GM21528 (cell line): ENCODE results near the gene HBA1.
"Not testable (repeated sequence)": the region's sequence is repeated elsewhere in the genome, so short reads cannot be mapped to it uniquely, and the experiment has no call there.

Experiments
- ATAC-seq: cut with Tn5 transposase; IDR thresholded peaks from one replicate; pipeline ENCODE4 v1.9.1; 2021; ENCODE audit warnings: mild to moderate bottlenecking, moderate library complexity; ENCODE audit not compliant: unreplicated experiment, low FRiP score

The HBA1 gene

DNA sequence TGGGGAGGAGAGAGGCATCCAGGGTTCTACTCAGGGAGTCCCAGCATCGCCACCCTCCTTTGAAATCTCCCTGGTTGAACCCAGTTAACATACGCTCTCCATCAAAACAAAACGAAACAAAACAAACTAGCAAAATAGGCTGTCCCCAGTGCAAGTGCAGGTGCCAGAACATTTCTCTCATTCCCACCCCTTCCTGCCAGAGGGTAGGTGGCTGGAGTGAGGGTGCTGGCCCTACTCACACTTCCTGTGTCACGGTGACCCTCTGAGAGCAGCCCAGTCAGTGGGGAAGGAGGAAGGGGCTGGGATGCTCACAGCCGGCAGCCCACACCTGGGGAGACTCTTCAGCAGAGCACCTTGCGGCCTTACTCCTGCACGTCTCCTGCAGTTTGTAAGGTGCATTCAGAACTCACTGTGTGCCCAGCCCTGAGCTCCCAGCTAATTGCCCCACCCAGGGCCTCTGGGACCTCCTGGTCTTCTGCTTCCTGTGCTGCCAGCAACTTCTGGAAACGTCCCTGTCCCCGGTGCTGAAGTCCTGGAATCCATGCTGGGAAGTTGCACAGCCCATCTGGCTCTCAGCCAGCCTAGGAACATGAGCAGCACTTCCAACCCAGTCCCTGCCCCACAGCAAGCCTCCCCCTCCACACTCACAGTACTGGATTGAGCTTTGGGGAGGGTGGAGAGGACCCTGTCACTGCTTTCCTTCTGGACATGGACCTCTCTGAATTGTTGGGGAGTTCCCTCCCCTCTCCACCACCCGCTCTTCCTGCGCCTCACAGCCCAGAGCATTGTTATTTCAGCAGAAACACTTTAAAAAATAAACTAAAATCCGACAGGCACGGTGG lies 2.3 kb upstream of the HBA1 start:
- not testable (repeated sequence) for ATAC-seq

DNA sequence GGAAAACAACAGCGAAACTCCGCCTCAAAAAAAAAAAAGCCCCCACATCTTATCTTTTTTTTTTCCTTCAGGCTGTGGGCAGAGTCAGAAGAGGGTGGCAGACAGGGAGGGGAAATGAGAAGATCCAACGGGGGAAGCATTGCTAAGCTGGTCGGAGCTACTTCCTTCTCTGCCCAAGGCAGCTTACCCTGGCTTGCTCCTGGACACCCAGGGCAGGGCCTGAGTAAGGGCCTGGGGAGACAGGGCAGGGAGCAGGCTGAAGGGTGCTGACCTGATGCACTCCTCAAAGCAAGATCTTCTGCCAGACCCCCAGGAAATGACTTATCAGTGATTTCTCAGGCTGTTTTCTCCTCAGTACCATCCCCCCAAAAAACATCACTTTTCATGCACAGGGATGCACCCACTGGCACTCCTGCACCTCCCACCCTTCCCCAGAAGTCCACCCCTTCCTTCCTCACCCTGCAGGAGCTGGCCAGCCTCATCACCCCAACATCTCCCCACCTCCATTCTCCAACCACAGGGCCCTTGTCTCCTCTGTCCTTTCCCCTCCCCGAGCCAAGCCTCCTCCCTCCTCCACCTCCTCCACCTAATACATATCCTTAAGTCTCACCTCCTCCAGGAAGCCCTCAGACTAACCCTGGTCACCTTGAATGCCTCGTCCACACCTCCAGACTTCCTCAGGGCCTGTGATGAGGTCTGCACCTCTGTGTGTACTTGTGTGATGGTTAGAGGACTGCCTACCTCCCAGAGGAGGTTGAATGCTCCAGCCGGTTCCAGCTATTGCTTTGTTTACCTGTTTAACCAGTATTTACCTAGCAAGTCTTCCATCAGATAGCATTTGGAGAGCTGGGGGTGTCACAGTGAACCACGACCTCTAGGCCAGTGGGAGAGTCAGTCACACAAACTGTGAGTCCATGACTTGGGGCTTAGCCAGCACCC lies 1.2 kb upstream of the HBA1 start:
- no peak for ATAC-seq

DNA sequence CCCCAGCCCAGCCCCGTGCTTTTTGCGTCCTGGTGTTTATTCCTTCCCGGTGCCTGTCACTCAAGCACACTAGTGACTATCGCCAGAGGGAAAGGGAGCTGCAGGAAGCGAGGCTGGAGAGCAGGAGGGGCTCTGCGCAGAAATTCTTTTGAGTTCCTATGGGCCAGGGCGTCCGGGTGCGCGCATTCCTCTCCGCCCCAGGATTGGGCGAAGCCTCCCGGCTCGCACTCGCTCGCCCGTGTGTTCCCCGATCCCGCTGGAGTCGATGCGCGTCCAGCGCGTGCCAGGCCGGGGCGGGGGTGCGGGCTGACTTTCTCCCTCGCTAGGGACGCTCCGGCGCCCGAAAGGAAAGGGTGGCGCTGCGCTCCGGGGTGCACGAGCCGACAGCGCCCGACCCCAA lies 474 bp upstream of the HBA1 start:
- ATAC-seq = not testable (repeated sequence)

DNA sequence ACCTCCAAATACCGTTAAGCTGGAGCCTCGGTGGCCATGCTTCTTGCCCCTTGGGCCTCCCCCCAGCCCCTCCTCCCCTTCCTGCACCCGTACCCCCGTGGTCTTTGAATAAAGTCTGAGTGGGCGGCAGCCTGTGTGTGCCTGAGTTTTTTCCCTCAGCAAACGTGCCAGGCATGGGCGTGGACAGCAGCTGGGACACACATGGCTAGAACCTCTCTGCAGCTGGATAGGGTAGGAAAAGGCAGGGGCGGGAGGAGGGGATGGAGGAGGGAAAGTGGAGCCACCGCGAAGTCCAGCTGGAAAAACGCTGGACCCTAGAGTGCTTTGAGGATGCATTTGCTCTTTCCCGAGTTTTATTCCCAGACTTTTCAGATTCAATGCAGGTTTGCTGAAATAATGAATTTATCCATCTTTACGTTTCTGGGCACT lies 928 bp downstream of the HBA1 start:
- ATAC-seq = no peak

DNA sequence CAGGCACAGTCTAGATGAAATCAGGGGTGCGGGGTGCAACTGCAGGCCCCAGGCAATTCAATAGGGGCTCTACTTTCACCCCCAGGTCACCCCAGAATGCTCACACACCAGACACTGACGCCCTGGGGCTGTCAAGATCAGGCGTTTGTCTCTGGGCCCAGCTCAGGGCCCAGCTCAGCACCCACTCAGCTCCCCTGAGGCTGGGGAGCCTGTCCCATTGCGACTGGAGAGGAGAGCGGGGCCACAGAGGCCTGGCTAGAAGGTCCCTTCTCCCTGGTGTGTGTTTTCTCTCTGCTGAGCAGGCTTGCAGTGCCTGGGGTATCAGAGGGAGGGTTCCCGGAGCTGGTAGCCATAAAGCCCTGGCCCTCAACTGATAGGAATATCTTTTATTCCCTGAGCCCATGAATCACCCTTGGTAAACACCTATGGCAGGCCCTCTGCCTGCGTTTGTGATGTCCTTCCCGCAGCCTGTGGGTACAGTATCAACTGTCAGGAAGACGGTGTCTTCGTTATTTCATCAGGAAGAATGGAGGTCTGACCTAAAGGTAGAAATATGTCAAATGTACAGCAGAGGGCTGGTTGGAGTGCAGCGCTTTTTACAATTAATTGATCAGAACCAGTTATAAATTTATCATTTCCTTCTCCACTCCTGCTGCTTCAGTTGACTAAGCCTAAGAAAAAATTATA lies 1.6 kb downstream of the HBA1 start:
- no peak for ATAC-seq

DNA sequence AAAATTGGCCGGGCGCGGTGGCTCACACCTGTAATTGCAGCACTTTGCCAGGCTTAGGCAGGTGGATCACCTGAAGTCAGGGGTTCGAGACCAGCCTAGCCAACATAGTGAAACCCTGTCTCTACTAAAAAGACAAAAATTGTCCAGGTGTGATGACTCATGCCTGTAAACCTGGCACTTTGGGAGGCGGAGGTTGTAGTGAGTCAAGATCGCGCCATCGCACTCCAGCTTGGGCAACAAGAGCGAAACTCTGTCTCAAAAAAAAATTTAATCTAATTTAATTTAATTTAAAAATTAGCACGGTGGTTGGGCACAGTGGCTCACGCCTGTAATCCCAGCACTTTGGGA lies 2.2 kb downstream of the HBA1 start:
- no peak for ATAC-seq

DNA sequence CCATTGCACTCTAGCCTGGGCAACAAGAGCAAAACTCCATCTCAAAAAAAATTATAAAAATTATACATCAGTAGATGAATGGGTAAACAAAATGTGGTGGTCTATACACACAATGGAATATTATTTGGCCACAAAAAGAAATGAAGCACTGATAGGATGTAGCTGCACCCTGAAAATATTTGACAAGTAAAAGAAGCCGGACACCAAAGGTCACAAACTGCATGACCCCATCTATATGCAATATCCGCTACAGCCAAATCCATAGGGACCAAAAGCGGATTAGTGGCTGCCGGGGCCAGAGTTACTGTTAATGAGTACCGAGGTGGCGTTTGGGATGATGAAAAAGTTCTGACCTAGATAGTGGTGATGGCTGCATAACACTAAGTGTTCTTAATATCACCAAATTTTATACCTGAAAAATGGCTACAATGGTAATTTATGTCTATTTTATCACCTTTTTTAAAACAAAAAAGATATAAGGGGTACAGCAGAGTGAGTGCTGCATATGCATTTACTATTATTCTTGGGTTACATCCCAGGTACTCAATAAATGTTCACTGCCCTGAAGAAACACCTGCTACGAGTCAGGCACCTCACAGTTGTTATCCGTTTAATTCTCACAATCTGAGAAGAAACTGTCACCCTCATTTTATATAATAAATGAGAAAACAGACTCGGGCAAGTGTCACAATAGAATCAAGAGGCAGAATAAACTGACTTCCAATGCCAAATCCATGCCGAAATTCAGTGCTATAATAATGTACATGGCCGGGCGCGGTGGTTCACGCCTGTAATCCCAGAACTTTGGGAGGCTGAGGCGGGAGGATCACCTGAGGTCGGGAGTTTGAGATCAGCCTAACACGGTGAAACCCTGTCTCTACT lies 3.0 kb downstream of the HBA1 start:
- ATAC-seq = no peak

DNA sequence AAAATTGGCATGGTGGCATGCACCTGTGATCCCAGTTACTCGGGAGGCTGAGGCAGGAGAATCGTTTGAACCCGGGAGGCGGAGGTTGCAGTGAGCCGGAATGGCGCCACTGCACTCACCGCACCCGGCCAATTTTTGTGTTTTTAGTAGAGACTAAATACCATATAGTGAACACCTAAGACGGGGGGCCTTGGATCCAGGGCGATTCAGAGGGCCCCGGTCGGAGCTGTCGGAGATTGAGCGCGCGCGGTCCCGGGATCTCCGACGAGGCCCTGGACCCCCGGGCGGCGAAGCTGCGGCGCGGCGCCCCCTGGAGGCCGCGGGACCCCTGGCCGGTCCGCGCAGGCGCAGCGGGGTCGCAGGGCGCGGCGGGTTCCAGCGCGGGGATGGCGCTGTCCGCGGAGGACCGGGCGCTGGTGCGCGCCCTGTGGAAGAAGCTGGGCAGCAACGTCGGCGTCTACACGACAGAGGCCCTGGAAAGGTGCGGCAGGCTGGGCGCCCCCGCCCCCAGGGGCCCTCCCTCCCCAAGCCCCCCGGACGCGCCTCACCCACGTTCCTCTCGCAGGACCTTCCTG lies 3.7 kb downstream of the HBA1 start, which contains the start of gene HBQ1:
TSS of gene HBQ1 (plus strand) at position 359 of the 575 bp plus-strand sequence. CDS start at position 387, 28 bp downstream.
- ATAC-seq = no peak

DNA sequence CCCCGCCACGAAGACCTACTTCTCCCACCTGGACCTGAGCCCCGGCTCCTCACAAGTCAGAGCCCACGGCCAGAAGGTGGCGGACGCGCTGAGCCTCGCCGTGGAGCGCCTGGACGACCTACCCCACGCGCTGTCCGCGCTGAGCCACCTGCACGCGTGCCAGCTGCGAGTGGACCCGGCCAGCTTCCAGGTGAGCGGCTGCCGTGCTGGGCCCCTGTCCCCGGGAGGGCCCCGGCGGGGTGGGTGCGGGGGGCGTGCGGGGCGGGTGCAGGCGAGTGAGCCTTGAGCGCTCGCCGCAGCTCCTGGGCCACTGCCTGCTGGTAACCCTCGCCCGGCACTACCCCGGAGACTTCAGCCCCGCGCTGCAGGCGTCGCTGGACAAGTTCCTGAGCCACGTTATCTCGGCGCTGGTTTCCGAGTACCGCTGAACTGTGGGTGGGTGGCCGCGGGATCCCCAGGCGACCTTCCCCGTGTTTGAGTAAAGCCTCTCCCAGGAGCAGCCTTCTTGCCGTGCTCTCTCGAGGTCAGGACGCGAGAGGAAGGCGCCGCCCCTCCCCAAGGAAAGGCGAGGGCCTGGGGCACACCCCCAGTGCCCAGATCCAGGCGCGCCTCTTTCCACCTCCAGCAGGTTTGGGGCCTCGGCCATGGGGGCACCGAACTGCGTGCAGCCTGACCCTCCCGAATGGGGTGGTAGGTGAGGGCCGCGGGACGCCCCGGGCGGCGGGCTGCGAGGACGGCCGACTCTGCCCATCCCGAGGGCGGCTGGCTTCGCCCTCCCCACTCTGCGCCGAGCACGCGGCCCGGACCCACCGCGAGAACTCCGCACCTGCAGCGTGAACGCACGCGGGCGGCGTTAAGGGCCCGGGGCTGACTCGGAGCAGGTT lies 4.4 kb downstream of the HBA1 start:
- no peak for ATAC-seq

DNA sequence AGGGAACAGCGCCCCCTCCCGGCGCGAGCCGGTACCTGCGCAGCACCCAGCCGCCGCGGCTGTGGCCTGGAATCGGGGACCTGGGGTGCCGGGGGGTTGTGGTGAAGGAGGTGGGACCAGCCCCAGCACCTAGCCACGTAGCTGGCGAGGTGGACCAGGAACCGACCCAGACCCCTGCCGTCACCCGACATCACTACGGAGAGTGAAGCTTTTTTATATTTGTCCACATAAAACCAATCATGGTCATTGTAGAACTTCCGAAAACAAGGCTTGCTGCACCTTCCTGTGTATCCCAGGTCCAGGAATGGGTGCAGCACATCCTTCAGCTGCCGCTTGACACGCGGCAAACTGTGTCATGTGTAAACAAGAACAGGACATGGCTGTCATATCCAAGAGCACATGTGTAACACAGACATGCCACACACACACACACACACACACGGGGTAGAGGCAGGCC lies 5.1 kb downstream of the HBA1 start:
- no peak for ATAC-seq

DNA sequence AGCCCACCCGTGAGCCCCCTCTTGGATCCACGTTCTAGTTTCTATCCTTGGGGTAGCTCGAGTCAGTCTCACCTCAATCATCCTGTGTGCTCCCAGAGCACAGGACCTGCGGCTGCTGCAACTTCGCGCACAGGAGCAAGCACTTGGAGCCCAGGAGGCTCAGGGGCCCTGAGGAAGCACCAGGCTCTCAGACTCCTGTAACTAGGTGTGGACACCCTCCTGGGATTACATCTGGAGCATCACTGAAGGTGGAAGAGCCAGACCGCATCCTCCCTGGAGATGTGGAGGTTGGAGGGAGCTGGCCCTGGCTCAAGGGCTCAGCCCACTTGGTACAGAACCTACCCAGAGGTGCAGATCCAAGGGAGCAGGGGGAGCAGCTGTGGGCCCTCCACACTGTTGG lies 6.5 kb downstream of the HBA1 start:
- ATAC-seq = no peak

DNA sequence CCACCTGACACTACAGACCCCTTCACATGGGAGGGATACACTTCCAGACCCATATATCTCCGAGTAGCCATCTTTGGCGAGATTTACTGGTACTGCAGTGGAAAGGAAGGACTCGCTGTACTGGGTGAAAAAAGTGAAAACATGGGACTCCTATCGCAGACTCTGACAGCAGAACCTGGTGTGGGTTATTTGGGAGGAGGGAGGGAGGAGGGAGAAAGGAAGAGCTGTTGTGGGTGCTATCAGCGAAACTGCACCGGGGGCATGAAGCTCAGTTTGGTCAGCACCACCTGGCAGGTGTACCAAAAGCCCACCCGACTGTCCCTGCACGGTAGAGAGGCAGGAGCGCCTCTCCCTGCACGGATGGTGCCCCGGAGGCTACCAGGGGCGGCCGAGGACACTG lies 8.7 kb downstream of the HBA1 start:
- ATAC-seq = no peak

DNA sequence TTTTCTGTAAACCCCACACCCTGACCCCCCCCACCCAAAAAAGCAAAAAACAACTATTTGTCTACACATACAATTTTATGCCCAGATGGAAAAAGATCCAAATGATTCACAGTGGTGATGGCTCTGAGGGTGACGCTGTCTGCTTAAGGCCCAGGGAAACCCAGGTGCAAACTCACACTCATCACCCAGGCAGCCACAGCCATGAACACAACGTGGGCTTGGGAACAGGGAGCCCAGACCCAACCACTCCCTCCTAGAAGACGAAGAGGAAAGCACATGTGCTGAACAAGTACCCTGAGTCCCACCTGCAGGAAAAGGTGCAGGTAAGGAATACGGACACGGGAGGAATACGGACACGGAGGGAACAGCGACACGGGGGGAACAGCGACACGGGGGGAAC lies 9.2 kb downstream of the HBA1 start:
- ATAC-seq = no peak

DNA sequence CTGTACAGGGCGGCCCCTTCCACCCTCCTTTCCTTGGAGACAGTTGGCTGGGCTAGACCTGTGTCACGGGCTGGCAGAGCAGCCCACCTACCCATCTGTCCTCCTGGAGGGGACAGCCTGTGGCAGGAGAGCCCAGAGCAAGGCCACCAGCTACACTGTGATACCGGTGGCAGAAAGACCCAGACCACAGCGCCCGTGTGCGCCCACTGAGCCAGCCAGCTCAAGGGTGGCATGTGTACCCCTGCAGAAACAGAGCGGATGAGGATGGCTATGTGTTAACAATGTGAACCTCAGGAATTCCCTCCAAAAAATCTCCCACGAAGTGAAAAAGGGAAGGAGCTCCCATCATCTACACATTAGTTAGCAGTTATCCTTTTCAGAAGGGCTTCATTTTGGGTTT lies 10.8 kb downstream of the HBA1 start:
- no peak for ATAC-seq

DNA sequence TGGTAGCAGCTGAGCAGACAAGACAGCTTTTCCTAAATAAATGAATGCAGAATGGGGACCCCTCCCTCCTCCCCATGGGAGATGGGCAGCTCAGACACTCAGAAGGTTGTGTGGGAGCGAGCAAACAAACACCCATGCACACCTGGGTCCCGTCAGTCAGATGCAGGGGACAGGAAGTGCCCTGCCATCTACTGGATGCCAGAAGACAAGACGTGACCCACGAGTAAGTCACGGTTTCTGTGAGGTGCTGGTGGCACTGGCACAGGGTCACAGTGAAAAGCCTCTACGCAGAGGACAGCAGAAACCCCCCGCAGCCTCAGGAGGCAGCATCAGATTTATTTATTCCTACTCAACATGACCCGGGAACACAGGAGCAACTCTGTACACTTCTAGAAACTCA lies 12.2 kb downstream of the HBA1 start:
- no peak for ATAC-seq

DNA sequence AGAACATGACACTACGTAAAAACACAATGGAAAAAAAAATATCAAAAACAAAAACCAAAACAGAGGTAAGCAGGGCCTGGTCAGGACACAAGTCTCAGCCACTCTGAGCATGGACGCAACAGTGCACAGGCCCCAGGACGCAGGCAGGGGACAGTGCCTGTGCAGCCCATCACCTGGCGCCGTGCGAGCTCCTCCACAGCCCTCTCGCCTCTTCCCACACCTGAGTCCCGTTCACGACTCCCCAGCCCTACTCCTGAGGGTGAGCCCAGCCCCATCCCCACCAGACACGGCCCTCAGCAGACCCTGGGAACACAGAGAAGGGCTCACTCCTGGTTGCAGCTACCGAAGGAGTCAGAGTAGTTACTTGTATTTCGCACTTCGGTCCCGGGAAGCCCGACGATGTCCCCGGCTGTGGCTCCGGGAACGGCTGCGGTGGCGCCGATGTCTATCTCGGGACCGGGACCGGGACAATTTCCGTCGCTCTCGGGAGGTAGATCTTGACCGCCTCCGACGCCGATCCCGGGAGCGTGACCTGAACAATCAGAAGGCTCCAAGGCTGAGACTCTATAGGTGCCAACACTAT lies 13.2 kb downstream of the HBA1 start:
- ATAC-seq = no peak

DNA sequence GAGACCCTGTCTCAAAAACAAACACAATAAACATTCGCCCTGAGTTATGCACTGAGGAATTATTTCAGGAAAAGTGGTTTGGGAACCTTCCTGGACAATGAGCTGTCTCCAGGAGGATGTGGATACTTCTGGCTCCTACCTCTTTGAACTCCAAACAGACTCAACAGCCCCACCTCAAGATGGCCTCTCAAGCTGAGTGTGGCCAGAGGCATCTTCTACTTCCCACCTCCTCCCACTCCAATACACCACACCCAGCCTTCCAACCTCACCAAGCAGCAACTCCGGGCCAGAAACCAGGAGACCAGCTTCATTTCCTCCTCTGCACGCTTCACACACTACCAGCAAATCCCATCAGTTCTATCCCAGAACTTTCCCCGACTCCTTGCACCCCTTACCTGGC lies 15.4 kb downstream of the HBA1 start:
- ATAC-seq = no peak

DNA sequence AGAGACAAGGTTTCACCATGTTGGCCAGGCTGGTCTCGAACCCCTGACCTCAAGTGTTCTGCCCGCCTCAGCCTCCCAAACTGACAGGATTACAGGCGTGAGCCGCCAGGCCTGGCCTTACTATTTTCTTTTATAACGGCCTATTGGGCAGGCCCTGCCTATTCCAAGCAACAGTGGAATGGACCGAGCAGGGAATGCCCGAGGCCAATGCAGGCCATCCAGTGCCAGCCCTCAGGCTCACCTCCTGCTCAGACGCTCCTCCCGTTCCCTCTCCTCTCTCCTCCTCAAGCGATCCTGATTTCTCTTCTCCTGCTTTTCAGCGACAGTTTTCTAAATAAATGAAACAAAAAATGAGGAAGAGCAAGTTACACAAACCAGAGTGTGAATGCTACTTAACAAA lies 16.2 kb downstream of the HBA1 start:
- ATAC-seq = no peak
